SK-N-SH treated with all-trans-retinoic acid at 6 μM for 48 hours (cell line): Measurements from ENCODE around the gene TEX13A.

Source experiments
- ATAC-seq: fragments of 200-7000 bp; cut with Tn5 transposase; 3 replicates; pipeline ENCODE4 v1.9.1; 2020; ENCODE audit warnings: mild to moderate bottlenecking, moderate library complexity
- ARNTL ChIP-seq: fragments of 450-650 bp; formaldehyde crosslinking; IDR thresholded peaks from 2 replicates; pipeline ENCODE4 v1.5.0; 2020; ENCODE audit warnings: low read depth, mild to moderate bottlenecking, moderate library complexity, borderline replicate concordance
- BACH2 ChIP-seq: fragments of 250-450 bp; sonication (Bioruptor Pico); IDR thresholded peaks from 2 replicates; pipeline ENCODE4 v1.9.0; 2021; ENCODE audit warnings: mild to moderate bottlenecking, borderline replicate concordance
- CREB5 ChIP-seq: fragments of 250-450 bp; sonication (Bioruptor Pico); IDR thresholded peaks from 2 replicates; pipeline ENCODE4 v1.5.1; 2020; ENCODE audit warnings: low read depth, mild to moderate bottlenecking, moderate library complexity
- CSDC2 ChIP-seq: fragments of 250-450 bp; sonication (Bioruptor Pico); IDR thresholded peaks from 2 replicates; pipeline ENCODE4 v1.5.0; 2020; ENCODE audit warnings: mild to moderate bottlenecking, moderate library complexity
- CSRNP3 ChIP-seq: fragments of 250-450 bp; sonication (Bioruptor Pico); IDR thresholded peaks from 2 replicates; pipeline ENCODE4 v1.5.1; 2021; ENCODE audit warnings: mild to moderate bottlenecking, moderate library complexity
- ESRRG ChIP-seq: fragments of 250-450 bp; sonication (Bioruptor Pico); IDR thresholded peaks from 2 replicates; pipeline ENCODE4 v1.6.1; 2021; ENCODE audit warnings: mild to moderate bottlenecking
- GLIS3 ChIP-seq: fragments of 250-450 bp; sonication (Bioruptor Pico); IDR thresholded peaks from 2 replicates; pipeline ENCODE4 v1.5.0; 2020; ENCODE audit warnings: mild to moderate bottlenecking, moderate library complexity
- ISL1 ChIP-seq: fragments of 250-450 bp; sonication (Bioruptor Pico); IDR thresholded peaks from 2 replicates; pipeline ENCODE4 v2.1.2; 2022; ENCODE audit warnings: mild to moderate bottlenecking, moderate library complexity
- OSR1 ChIP-seq: fragments of 250-450 bp; sonication (Bioruptor Pico); IDR thresholded peaks from 2 replicates; pipeline ENCODE4 v1.8.0; 2022; ENCODE audit warnings: moderate library complexity, mild to moderate bottlenecking, inconsistent platforms
- POU6F1 ChIP-seq: fragments of 250-450 bp; sonication (Bioruptor Pico); IDR thresholded peaks from 2 replicates; pipeline ENCODE4 v1.8.0; 2021; ENCODE audit warnings: low read depth, mild to moderate bottlenecking, moderate library complexity, borderline replicate concordance
- PPARA ChIP-seq: fragments of 250-450 bp; sonication (Bioruptor Pico); IDR thresholded peaks from 2 replicates; pipeline ENCODE4 v1.5.0; 2020; ENCODE audit warnings: mild to moderate bottlenecking, borderline replicate concordance
- RARB ChIP-seq: fragments of 250-450 bp; sonication (Bioruptor Pico); IDR thresholded peaks from 2 replicates; pipeline ENCODE4 v1.8.0; 2021; ENCODE audit warnings: mild to moderate bottlenecking, moderate library complexity
- SNAI2 ChIP-seq: fragments of 250-450 bp; sonication (Bioruptor Pico); IDR thresholded peaks from 2 replicates; pipeline ENCODE4 v1.5.0; 2020; ENCODE audit warnings: mild to moderate bottlenecking, moderate library complexity
- TOX ChIP-seq: fragments of 250-450 bp; sonication (Bioruptor Pico); IDR thresholded peaks from 2 replicates; pipeline ENCODE4 v1.8.0; 2021; ENCODE audit warnings: mild to moderate bottlenecking, moderate library complexity, borderline replicate concordance
- TSHZ2 ChIP-seq: fragments of 250-450 bp; sonication (Bioruptor Pico); IDR thresholded peaks from 2 replicates; pipeline ENCODE4 v1.5.0; 2020; ENCODE audit warnings: mild to moderate bottlenecking, moderate library complexity
- ZC3H10 ChIP-seq: fragments of 250-450 bp; sonication (Bioruptor Pico); IDR thresholded peaks from 2 replicates; pipeline ENCODE4 v1.5.1; 2021; ENCODE audit warnings: mild to moderate bottlenecking, moderate library complexity
- ZFP30 ChIP-seq: fragments of 450-650 bp; formaldehyde crosslinking; IDR thresholded peaks from 2 replicates; pipeline ENCODE4 v1.5.0; 2022; ENCODE audit warnings: mild to moderate bottlenecking, moderate library complexity
- ZNF565 ChIP-seq: fragments of 450-650 bp; formaldehyde crosslinking; conservative IDR thresholded peaks from 2 replicates; pipeline ENCODE4 v1.5.0; 2020; ENCODE audit warnings: low read depth, mild to moderate bottlenecking, moderate library complexity
- ZNF70 ChIP-seq: fragments of 450-650 bp; formaldehyde crosslinking; IDR thresholded peaks from 2 replicates; pipeline ENCODE4 v1.5.0; 2020; ENCODE audit warnings: mild to moderate bottlenecking, moderate library complexity
- ZNF8 ChIP-seq: fragments of 450-650 bp; formaldehyde crosslinking; IDR thresholded peaks from 2 replicates; pipeline ENCODE4 v1.5.0; 2020; ENCODE audit warnings: mild to moderate bottlenecking, moderate library complexity

The TEX13A gene

GRCh38 chrX:105210258-105210657, 10.2 kb downstream of the TEX13A start:
- TF ChIP-seq ESRRG (CRISPR knock-in tag) = no peak
- no peak for TF ChIP-seq ZC3H10 (CRISPR knock-in tag)
- TF ChIP-seq ARNTL (CRISPR knock-in tag) = no peak
- TF ChIP-seq PPARA (CRISPR knock-in tag) = no peak
- no peak for TF ChIP-seq BACH2 (CRISPR knock-in tag)
- no peak for TF ChIP-seq GLIS3 (CRISPR knock-in tag)
- TF ChIP-seq OSR1 (CRISPR knock-in tag) = no peak
- no peak for TF ChIP-seq TSHZ2 (CRISPR knock-in tag)
- TF ChIP-seq ZNF8 (CRISPR knock-in tag) = no peak
- TF ChIP-seq ISL1 (CRISPR knock-in tag) = no peak
- no peak for TF ChIP-seq RARB
- TF ChIP-seq CREB5 (CRISPR knock-in tag) = no peak
- TF ChIP-seq TOX (CRISPR knock-in tag) = no peak
- TF ChIP-seq ZNF70 = no peak
- no peak for TF ChIP-seq ZFP30
- no peak for TF ChIP-seq CSRNP3 (CRISPR knock-in tag)
- no peak for TF ChIP-seq POU6F1
- no peak for TF ChIP-seq SNAI2
- no peak for TF ChIP-seq CSDC2
- no peak for ATAC-seq

GRCh38 chrX:105209406-105209805, 11.1 kb downstream of the TEX13A start:
- TF ChIP-seq ZNF70 (no peak), CSRNP3 (CRISPR knock-in tag) (no peak), TOX (CRISPR knock-in tag) (no peak), ZC3H10 (CRISPR knock-in tag) (no peak), ZFP30 (no peak), BACH2 (CRISPR knock-in tag) (no peak), RARB (no peak), ZNF565 (CRISPR knock-in tag) (no peak), SNAI2 (no peak), POU6F1 (no peak), CREB5 (CRISPR knock-in tag) (no peak), ARNTL (CRISPR knock-in tag) (no peak), GLIS3 (CRISPR knock-in tag) (no peak), OSR1 (CRISPR knock-in tag) (no peak)
- TF ChIP-seq, all 23 proteins: peak for 0
- ATAC-seq = no peak
